Measurements from ENCODE around the gene EFNB1. TPM values are rescaled to one million over a fixed set of nuclear protein-coding genes. Genes with fewer than 3 reads are reported as not detected.

Gene EFNB1
- total and polyA plus RNA-seq, 2 of the 4 experiments (the other 2 are of a cell fraction): 17.9 to 26.8 TPM

DNA sequence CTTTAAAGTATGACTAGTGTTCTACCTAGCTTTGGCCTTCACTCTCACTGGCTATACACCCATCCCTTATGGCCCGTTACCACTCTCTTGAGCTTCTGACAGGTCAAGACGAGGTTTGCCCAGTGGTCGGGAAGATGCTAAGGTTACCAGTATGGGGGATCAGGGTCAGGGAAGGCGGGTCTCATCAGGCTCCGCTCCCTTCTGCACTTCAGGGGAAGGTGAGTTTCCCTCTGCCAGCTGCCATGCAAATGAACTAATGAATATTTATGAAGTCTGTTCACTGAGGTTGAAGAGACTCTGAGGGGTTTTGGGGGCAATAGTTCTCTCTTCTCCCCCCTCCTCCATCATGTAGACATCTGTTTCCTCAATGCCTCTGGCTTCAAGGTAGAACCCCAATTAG, 6.6 kb downstream of the EFNB1 start:
- TF ChIP-seq CHD1 (IDR thresholded peaks at IDR 0.05; ENCODE audit: low read depth, low read length): no peak
- no peak for TF ChIP-seq CTCF (conservative IDR thresholded peaks at IDR 0.05; ENCODE audit: low read depth, low read length)
- no peak for TF ChIP-seq NFE2L2 (IDR thresholded peaks at IDR 0.05; ENCODE audit: low read depth, low read length)
- no peak for TF ChIP-seq USF2 (IDR thresholded peaks at IDR 0.05; ENCODE audit: low read depth, low read length)
- TF ChIP-seq, protein P1, sequence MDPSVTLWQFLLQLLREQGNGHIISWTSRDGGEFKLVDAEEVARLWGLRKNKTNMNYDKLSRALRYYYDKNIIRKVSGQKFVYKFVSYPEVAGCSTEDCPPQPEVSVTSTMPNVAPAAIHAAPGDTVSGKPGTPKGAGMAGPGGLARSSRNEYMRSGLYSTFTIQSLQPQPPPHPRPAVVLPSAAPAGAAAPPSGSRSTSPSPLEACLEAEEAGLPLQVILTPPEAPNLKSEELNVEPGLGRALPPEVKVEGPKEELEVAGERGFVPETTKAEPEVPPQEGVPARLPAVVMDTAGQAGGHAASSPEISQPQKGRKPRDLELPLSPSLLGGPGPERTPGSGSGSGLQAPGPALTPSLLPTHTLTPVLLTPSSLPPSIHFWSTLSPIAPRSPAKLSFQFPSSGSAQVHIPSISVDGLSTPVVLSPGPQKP (IDR thresholded peaks at IDR 0.05; ENCODE audit: borderline replicate concordance, low read depth, low read length): no peak
- no peak overlapping the region for H3K9ac ChIP-seq (ENCODE audit: low read depth, low read length)
- no peak overlapping the region for H2BK120ac ChIP-seq (ENCODE audit: low read depth, low read length)
- no peak overlapping the region for H2BK15ac ChIP-seq (ENCODE audit: low read depth, low read length)
- H3K79me1 ChIP-seq (ENCODE audit: low read depth in 1 of 2, low read length in 2 of 2): peaks cover 2 to 41% of the 10 kb centered on the region in 2 experiments; a peak in 3 of 4 replicates
- no peak overlapping the region for H2AK5ac ChIP-seq (ENCODE audit: low read depth, low read length)
- DNase-seq (no peak), ATAC-seq (ENCODE audit: low read depth) (no peak)
- H4K20me1 ChIP-seq (ENCODE audit: insufficient read depth, low read length): peaks cover 34% of the 10 kb centered on the region
- H2AFZ ChIP-seq (replicated peaks; ENCODE audit: low read length, poor library complexity): no peak overlapping the region
- BruUV-seq (replicated peaks): no TSS peak
- H3K4me1 ChIP-seq (ENCODE audit: control insufficient read depth, insufficient read depth, low read length): peaks cover 3% of the 10 kb centered on the region; the same call in 1 of the 2 replicates
- H4K91ac ChIP-seq (ENCODE audit: insufficient read depth, low read depth, low read length): no peak overlapping the region
- H3K27ac ChIP-seq (ENCODE audit: insufficient read depth, low read length): no peak overlapping the region
- H3K9me3 ChIP-seq (ENCODE audit: control insufficient read depth, insufficient read depth, low read length): no peaks in the 10 kb centered on the region
- intact Hi-C loops (cut with micrococcal nuclease): loop anchor here (10.0 kb wide), 1 partner anchor 99 kb away; no protein-coding TSS in a partner anchor
- H3K9me1 ChIP-seq (ENCODE audit: insufficient read depth, low read length): peaks cover 5% of the 10 kb centered on the region; the same call in 1 of the 2 replicates
- H3K56ac ChIP-seq (ENCODE audit: extremely low read depth, insufficient read depth, low read length): no peak overlapping the region
- H4K5ac ChIP-seq (ENCODE audit: low read depth, low read length): no peak overlapping the region
- no peak overlapping the region for H2BK20ac ChIP-seq (ENCODE audit: low read depth, low read length)
- in situ Hi-C loops (cut with MboI; ENCODE audit: low sequenced_read_pairs): loop anchor here (25.0 kb wide), 1 partner anchor 202 kb away; no protein-coding TSS in a partner anchor
- WGBS, 2 experiments (ENCODE audit: extremely low coverage in 2 of 2, insufficient read length in 1 of 2): 80% methylated on average over 1 of the region's 5 CpGs; no CpG with 5 or more reads in 1 of the 2 experiments
- H3K4ac ChIP-seq (ENCODE audit: low read depth, low read length): no peak overlapping the region
- no peaks in the 10 kb centered on the region; the same call in 1 of the 2 replicates for H3K27me3 ChIP-seq (ENCODE audit: control insufficient read depth, insufficient read depth, low read length)
- dilution Hi-C loops (cut with HindIII; ENCODE audit: low sequenced_read_pairs, unreplicated experiment): no loop called here
- H3K14ac ChIP-seq (replicated peaks; ENCODE audit: low read depth, low read length): no peak overlapping the region
- H4K8ac ChIP-seq (ENCODE audit: low read depth in 2 of 2, low read length in 2 of 2): no peak overlapping the region
- H3K4me3 ChIP-seq (ENCODE audit: insufficient read depth, low read depth, low read length): no peak overlapping the region
- H2BK5ac ChIP-seq (ENCODE audit: low read depth, low read length, poor library complexity, severe bottlenecking): no peak overlapping the region
- ChIA-PET CTCF (no interaction called here), POLR2A (ENCODE audit: unreplicated experiment) (no interaction called here)
- no peak overlapping the region for H3K23ac ChIP-seq (ENCODE audit: low read depth, low read length)
- H3K4me2 ChIP-seq (ENCODE audit: low read depth, low read length): no peak overlapping the region
- no peak overlapping the region for H2AK9ac ChIP-seq (replicated peaks; ENCODE audit: low read depth, low read length, poor library complexity)
- no peak overlapping the region for H3K18ac ChIP-seq (ENCODE audit: low read depth, low read length)
- peaks cover 9% of the 10 kb centered on the region; the same call in 1 of the 2 replicates for H3K36me3 ChIP-seq (ENCODE audit: control insufficient read depth, insufficient read depth, low read length)
